Activated B cell treated with CpG ODN at 0.5 μM for 24 hours (primary cell): Measurements from ENCODE around the gene THRAP3. TPM values are rescaled to one million over a fixed set of nuclear protein-coding genes. Genes with fewer than 3 reads are reported as not detected.

Experiments
- ATAC-seq: fragments of 200-7000 bp; cut with Tn5 transposase; one replicate; pipeline ENCODE4 v1.10.0; 2021; ENCODE audit warnings: low read depth, mild to moderate bottlenecking, moderate library complexity
- CTCF ChIA-PET: fragments of 350-600 bp; sonication (Branson Sonifier 250); formaldehyde crosslinking; loops from one replicate; lab custom pipeline; 2021; ENCODE audit warnings: antibody characterized with exemption; lab: Charles Lee
- POLR2A ChIA-PET: fragments of 350-600 bp; sonication (Branson Sonifier 250); formaldehyde crosslinking; loops from one replicate; lab custom pipeline; 2021; ENCODE audit warnings: antibody characterized with exemption; lab: Charles Lee
- DNase-seq: peaks from one replicate; pipeline ENCODE4 v3.0.0; 2022
- H3K27ac Mint-ChIP-seq: one replicate; pipeline ENCODE4 v1.8.0; 2020; ENCODE audit warnings: mixed read lengths
- H3K27me3 Mint-ChIP-seq: one replicate; pipeline ENCODE4 v1.8.0; 2021; ENCODE audit warnings: mixed read lengths
- H3K36me3 Mint-ChIP-seq: one replicate; pipeline ENCODE4 v1.8.0; 2021; ENCODE audit warnings: low read depth, mixed read lengths
- H3K4me1 Mint-ChIP-seq: one replicate; pipeline ENCODE4 v1.8.0; 2021; ENCODE audit warnings: mixed read lengths
- H3K4me3 Mint-ChIP-seq: one replicate; pipeline ENCODE4 v1.8.0; 2020; ENCODE audit warnings: mild to moderate bottlenecking, mixed read lengths
- H3K9me3 Mint-ChIP-seq: one replicate; pipeline ENCODE4 v1.8.0; 2020; ENCODE audit warnings: mixed read lengths
- intact Hi-C: fragments of 100-400 bp; cut with micrococcal nuclease; formaldehyde crosslinking; loops from one replicate; pipeline ENCODE4 v1.15.1; 2024
- total RNA-seq: library from RNA; stranded (reverse); gene quantifications from 2 replicates; pipeline ENCODE4 v1.2.3, GENCODE V29; 2022
- TF ChIP-seq, protein P1 (sequence below): fragments of 200-600 bp; IDR thresholded peaks from one replicate; pipeline ENCODE4 v1.8.0; 2022; ENCODE audit warnings: antibody characterized with exemption, mild to moderate bottlenecking

Gene THRAP3
- total RNA-seq, 1 donor from 2014 or later: 145 TPM

DNA sequence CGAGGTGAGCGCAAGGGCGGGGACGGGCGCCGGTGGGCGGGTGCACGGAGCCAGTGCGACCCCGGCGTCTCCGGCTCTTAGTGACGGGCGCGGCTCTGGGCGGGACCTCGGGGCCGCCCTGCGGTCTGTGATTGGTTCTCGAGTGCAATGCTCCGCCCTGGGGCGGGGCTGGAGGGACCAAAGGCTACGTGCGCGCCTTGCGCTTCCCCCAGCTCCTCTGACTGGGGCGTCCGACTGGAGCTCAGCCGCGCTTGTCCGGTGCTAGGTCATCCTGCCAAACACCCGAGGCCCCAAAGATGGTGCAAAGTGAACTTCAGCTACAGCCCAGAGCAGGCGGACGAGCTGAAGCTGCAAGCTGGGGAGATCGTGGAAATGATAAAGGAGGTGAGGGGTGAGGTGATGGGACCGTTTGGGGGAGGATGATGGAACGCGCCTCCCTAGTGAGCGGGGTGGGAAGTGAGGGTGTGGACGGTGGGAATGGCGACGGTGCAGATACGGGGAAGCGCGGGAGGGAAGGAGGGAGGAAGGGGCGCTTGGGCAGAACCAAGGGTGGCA is 82.7 kb downstream of the THRAP3 start:
- peaks cover 35% of the 10 kb centered on the region for H3K36me3 Mint-ChIP-seq
- TF ChIP-seq, protein P1, sequence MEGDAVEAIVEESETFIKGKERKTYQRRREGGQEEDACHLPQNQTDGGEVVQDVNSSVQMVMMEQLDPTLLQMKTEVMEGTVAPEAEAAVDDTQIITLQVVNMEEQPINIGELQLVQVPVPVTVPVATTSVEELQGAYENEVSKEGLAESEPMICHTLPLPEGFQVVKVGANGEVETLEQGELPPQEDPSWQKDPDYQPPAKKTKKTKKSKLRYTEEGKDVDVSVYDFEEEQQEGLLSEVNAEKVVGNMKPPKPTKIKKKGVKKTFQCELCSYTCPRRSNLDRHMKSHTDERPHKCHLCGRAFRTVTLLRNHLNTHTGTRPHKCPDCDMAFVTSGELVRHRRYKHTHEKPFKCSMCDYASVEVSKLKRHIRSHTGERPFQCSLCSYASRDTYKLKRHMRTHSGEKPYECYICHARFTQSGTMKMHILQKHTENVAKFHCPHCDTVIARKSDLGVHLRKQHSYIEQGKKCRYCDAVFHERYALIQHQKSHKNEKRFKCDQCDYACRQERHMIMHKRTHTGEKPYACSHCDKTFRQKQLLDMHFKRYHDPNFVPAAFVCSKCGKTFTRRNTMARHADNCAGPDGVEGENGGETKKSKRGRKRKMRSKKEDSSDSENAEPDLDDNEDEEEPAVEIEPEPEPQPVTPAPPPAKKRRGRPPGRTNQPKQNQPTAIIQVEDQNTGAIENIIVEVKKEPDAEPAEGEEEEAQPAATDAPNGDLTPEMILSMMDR: no peak
- no peaks in the 10 kb centered on the region for H3K9me3 Mint-ChIP-seq
- no peaks in the 10 kb centered on the region for H3K27me3 Mint-ChIP-seq
- CTCF ChIA-PET: interaction anchor here (1.2 to 1.3 kb wide), 2 partner anchors 14 to 90 kb away, joined by 3 read pairs; partner anchors contain the start of gene LSM10
- H3K4me1 Mint-ChIP-seq: peaks cover 40% of the 10 kb centered on the region
- peak overlapping the region; percentile 97 for H3K4me3 Mint-ChIP-seq
- POLR2A ChIA-PET: interaction anchor here (0.6 to 1.9 kb wide), 14 partner anchors 12 to 264 kb away, joined by 3 to 10 read pairs (median 4); partner anchors contain the start of genes EVA1B, OSCP1, THRAP3 and TRAPPC3
- peak; percentile 98 for ATAC-seq
- peak overlapping the region; percentile 88 for H3K27ac Mint-ChIP-seq
- intact Hi-C loops: loop anchor here (1.0 to 10.0 kb wide), 6 partner anchors 13 to 1038 kb away; partner anchors contain the start of genes AGO1 and ZMYM4
- peak; percentile 94 for DNase-seq

DNA sequence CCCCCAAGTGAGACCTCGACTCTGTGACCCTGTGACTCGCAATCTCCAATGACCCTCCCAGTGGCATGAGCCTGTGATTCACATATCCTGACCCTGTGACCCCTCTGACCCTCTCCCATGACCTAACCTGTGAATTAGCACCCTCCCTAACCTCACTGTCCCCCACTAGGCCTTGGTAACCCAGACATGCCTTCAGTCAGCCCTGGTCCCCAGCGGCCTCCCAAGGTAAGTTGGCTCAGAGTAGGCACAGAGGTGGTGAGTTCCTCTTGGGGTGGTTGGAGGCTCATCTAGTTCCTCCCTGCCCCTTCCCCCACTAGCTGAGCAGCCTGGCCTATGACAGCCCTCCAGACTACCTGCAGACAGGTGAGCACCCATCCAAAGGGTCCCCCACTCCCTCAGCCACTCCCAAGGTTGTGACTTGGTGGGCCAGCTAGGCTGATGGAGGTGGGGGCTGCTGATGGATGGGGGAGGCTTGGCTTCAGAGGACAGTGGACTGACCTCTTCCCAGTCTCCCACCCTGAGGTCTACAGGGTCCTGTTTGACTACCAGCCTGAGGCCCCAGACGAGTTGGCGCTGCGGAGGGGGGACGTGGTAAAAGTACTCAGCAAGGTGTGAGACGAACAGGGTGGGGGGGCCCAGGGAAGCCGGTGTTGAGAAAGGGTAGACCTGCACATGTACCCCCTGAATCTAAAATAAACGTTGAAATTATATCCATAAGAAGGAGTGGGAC is 83.5 kb downstream of the THRAP3 start:
- peaks cover 40% of the 10 kb centered on the region for H3K4me1 Mint-ChIP-seq
- peak overlapping the region; percentile 97 for H3K4me3 Mint-ChIP-seq
- TF ChIP-seq, protein P1: no peak
- DNase-seq: no peak
- intact Hi-C loops: loop anchor here (1.0 to 10.0 kb wide), 6 partner anchors 13 to 1039 kb away; partner anchors contain the start of genes AGO1 and ZMYM4
- POLR2A ChIA-PET: interaction anchor here (0.6 to 1.9 kb wide), 11 partner anchors 11 to 263 kb away, joined by 3 to 10 read pairs (median 4); partner anchors contain the start of genes EVA1B, OSCP1, THRAP3 and TRAPPC3
- H3K36me3 Mint-ChIP-seq: peaks cover 27% of the 10 kb centered on the region
- no peak overlapping the region for H3K27ac Mint-ChIP-seq
- CTCF ChIA-PET: interaction anchor here (1.3 kb wide), 1 partner anchor 13 kb away, joined by 3 read pairs; no protein-coding TSS in a partner anchor
- H3K9me3 Mint-ChIP-seq: no peaks in the 10 kb centered on the region
- ATAC-seq: no peak
- H3K27me3 Mint-ChIP-seq: no peaks in the 10 kb centered on the region

GRCh38 chr1:36309397-36309796 is 85.2 kb downstream of the THRAP3 start:
- H3K36me3 Mint-ChIP-seq: peaks cover 14% of the 10 kb centered on the region
- peaks cover 36% of the 10 kb centered on the region for H3K4me1 Mint-ChIP-seq
- H3K27ac Mint-ChIP-seq: no peak overlapping the region
- H3K27me3 Mint-ChIP-seq: no peaks in the 10 kb centered on the region
- DNase-seq (no peak), ATAC-seq (no peak)
- no peak overlapping the region for H3K4me3 Mint-ChIP-seq
- POLR2A ChIA-PET: no interaction called here
- CTCF ChIA-PET: interaction anchor here (1.0 kb wide), 1 partner anchor 24 kb away, joined by 3 read pairs; no protein-coding TSS in a partner anchor
- intact Hi-C loops: loop anchor here (5.0 to 10.0 kb wide), 2 partner anchors 33 to 425 kb away; partner anchors contain the start of gene AGO1
- H3K9me3 Mint-ChIP-seq: no peaks in the 10 kb centered on the region
- TF ChIP-seq, protein P1: no peak

- H3K9me3 Mint-ChIP-seq: no peaks in the 10 kb centered on the region
- POLR2A ChIA-PET: interaction anchor here (0.6 kb wide), 1 partner anchor 10 kb away, joined by 3 read pairs; no protein-coding TSS in a partner anchor
- intact Hi-C loops: loop anchor here (1.0 kb wide), 1 partner anchor 13 kb away; no protein-coding TSS in a partner anchor
- ATAC-seq (no peak), DNase-seq (no peak)
- CTCF ChIA-PET: interaction anchor here (0.9 kb wide), 1 partner anchor 14 kb away, joined by 3 read pairs; the partner anchor contains the start of gene SH3D21
- TF ChIP-seq, protein P1: no peak
- no peaks in the 10 kb centered on the region for H3K36me3 Mint-ChIP-seq
- no peak overlapping the region for H3K27ac Mint-ChIP-seq
- H3K4me3 Mint-ChIP-seq: peak overlapping the region; percentile 73
- peaks cover 32% of the 10 kb centered on the region for H3K4me1 Mint-ChIP-seq
- peaks cover 2% of the 10 kb centered on the region for H3K27me3 Mint-ChIP-seq
Observed at GRCh38 chr1:36320291-36320761, 96.1 kb downstream of the THRAP3 start.
